GM21528 (cell line): ENCODE measurements around the gene C11orf86.
"Not testable (repeated sequence)": the region's sequence is repeated elsewhere in the genome, so short reads cannot be mapped to it uniquely, and the experiment has no call there.

Source experiments
- ATAC-seq: cut with Tn5 transposase; IDR thresholded peaks from one replicate; pipeline ENCODE4 v1.9.1; 2021; ENCODE audit warnings: mild to moderate bottlenecking, moderate library complexity; ENCODE audit not compliant: unreplicated experiment, low FRiP score

Gene C11orf86

DNA sequence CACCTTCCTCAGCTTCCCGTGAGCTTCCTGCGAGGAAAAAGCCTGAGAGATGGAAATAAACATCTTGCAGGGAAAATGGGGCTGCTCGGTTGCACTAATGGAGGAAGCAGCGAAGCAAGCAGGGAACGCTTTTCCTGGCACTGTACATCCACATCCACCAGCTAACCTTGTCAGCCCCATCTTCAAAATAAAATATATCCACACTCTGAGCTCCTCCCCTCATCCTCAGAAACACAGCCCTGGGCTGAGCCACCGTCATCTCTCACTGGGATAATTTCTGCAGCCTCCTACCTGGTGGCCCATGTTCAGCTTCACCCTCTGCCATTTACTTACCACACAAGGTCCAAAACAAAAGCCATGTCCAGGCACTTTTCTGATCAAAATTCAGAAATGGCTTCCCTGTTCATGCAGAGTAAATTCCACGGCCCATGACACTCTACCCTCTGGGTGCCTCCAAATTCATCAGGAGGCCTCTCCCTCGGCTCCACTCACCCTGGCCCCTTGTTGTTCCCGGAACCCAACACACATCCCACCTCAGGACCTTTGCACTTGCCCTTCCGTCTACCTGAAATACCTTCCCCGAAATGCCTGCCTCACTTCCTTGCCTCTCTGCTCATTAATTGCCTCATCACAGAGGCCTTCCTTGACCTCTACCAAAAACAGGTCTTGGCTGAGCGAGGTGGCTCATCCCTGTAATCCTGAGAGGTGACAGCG, 13.0 kb downstream of the C11orf86 start:
- no peak for ATAC-seq

DNA sequence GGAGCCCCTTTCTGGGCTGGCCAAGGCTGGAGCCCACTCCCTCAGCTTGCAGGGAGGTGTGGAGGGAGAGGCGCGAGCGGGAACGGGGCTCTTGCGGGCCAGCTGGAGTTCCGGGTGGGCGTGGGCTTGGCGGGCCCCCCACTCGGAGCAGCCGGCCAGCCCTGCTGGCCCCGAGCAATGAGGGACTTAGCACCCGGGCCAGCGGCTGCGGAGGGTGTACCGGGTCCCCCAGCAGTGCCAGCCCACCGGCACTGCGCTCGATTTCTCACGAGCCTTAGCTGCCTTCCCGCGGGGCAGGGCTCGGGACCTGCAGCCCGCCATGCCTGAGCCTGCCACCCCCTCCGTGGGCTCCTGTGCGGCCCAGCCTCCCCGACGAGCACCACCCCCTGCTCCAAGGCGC, 13.6 kb downstream of the C11orf86 start:
- ATAC-seq, result not testable (repeated sequence)

DNA sequence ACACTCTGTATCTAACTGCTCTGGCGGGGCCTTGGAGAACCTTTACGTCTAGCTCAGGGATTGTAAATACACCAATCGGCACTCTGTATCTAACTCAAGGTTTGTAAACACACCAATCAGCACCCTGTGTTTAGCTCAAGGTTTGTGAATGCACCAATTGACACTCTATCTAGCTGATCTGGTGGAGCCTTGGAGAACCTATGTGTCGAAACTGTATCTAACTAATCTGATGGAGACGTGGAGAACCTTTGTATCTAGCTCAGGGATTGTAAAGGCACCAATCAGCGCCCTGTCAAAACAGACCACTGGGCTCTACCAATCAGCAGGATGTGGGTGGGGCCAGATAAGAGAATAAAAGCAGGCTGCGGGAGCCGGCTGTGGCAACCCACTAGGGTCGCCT, 14.3 kb downstream of the C11orf86 start:
- ATAC-seq, result not testable (repeated sequence)

DNA sequence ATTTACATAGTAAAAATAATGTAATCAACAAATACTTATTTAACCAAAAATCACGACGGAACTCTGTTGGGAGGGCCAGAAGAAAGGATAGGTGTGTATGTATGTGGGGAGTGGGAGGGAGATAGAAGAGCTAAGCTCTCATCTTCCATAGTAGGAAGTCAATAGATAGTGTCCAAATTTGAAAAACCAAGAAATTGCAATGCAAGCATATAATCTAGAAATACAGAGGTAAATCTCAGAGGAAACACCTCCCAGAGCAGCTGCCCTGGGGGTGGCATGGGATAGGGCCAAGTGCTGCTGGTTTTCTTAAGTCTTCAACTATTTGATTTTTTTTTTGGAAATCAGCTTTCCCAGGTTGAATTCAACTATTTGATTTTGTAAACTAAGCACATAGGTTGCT, 16.9 kb downstream of the C11orf86 start:
- ATAC-seq, result no peak

DNA sequence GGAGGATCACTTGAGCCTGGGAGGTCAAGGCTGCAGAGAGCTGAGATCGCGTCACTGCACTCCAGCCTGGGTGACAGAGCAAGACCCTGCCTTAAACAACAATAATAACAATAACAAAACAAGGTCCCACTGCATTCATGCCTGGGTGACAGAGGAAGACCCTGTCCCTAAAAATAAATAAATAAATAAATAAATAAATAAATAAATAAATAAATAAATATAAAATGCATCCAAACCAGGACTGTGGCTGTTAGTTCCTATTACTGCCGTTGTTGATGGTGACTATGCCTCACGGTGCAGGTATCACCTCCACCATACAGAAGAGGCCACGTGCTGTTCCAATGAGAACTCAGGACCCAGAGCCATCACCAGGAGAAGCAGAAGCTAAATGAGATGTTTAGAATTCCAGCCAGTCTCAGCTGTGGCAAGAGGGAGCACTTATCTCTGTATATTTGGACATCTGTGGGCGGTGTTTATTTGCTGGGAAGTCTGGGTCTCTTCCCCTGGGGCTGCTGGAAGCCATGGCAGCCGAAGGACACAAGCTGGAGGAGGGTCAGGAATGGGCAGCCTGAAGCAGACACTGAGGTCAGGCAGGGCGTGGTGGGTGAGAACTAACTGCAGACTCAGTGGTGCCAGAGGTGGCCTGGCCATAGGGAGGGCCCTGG, 21.6 kb downstream of the C11orf86 start:
- ATAC-seq, result no peak

DNA sequence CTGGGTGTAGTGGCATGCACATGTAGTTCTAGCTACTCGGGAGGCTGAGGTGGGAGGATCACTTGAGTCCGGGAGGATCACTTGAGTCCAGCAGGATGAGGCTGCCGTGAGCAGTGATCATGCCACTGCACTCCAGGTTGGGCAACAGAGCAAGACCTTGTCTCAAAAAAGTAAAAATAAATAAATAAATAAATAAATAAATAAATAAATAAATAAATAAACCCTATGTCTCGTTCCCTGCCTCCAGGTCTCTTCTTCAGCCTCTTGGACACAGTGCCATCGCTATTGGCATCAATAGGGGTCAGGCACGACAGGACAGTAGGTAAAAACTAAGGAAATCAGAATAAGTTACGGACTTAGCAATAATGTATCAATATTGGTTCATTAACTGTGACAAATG, 24.5 kb downstream of the C11orf86 start:
- no peak for ATAC-seq

DNA sequence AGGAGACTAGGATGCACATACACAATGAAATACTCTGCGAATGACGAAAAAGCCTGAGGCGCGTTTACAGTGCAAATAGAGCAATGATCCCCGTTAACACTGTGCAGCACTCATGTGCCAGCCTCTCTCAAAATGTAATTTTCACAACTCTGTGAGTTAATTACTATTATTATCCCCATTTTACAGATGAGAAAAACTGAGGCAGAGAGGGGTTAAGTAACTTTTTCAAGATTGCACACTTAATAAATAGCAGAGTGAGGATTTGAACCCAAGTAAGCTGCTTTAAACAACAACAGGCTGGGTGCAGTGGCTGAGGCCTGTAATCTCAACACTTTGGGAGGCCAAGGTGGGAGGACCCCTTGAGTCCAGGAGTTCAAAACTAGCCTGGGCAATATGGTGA, 26.2 kb downstream of the C11orf86 start:
- no peak for ATAC-seq

DNA sequence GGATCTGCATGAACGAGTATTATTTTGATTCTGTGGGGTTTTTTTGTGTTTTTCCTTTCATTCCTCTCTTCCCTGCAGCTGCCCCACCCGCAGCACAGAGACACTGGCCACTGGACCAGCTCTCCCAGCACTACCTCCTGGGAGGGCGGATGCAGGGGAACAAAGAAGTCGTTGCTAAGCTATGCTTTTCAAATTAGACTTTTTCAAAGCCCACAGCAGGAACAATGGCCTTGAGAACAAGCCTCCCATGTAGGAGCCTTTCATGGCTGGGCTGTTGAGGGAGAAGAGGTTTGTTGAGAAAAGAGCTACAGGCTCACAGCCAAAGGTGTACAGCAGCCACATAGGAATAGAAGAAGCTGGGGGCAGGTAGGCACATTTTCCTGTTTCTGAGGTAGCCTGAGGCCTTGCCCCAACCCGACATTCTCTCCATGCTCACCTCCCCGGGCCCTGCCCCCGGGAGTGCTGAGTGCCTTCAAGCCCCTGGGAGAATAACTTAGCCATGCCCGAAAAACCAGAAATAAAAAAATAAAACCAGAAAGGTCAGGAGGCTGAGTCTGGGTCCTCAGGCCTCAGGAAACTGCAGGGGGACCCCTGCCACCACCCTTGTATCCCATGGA, 27.3 kb downstream of the C11orf86 start:
- ATAC-seq, result no peak

DNA sequence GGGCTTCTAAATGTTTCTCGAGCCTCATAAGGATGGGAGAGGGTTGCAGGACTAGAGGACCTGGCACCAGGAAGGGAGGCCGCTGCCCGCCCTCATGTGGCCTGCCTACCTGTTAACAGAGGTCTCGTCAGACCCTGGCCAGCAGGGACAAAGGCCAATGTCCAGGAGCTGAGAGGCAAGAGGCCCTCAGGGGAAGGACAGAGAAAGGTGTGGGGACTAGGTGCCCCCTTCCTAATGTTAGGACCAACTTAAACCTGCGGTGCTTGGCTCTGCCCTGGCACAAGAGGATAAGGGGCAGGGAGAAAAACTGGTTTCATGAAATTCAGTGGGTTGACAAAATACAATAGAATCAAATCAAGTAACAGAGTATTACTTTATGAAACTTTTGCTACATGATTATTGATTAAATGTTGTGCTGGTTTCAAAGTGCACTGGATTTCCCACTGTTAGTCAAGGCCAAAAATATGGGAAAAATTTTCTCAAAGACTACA, 27.9 kb downstream of the C11orf86 start:
- no peak for ATAC-seq

DNA sequence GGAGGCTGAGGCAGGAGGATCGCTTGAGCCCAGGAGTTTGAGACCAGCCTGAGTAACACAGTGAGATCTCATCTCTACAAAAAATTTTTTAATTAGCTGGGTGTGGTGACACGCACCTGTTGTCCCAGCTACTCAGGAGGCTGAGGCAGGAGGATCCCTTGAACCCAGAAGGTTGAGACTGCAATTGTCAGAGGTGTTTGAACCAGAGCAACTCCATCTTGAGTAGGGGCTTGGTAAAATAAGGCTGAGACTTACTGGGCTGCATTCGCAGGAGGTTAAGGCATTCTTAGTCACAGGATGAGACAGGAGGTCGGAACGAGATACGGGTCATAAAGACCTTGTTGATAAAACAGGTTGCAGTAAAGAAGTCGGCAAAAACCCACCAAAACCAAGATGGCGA, 30.1 kb downstream of the C11orf86 start:
- ATAC-seq, result not testable (repeated sequence)

DNA sequence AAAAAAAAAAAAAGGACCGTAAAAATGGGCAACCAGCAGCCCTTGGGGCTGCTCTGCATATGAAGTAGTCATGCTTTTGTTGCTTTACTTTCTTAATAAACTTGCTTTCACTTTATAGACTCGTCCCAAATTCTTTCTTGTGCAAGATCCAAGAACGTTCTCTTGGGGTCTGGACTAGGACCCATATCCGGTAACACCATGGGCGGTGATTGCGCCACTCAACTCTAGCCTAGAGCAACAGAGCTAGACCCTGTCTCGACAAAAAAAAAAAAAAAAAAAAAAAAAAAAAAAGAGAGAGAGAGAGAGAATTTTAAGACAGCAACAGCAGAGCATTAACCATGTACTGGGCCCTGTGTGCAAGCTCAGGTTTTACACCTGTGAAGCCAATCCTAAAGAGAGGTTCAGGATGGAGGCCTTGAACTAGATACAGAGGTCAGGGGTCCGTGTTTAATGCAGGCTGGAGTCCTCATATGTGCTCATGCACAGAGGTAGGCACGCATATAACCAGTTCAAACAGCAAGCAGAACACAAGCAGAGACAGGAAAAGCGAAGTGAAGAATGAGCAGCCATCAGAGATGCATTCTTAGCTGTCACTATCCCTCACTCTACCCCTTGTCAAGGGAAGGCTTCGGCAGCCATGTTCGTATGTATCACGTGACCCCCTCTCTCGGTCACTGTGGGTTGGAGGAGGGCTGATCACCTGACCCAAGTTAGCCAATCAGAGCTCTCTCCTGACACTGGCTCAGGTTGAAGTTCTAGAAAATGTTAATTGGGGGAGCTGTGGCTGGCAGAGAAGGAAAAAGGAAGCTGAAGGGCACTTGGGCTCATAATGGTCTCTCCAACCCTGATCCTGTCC, 31.2 kb downstream of the C11orf86 start:
- ATAC-seq, result no peak

DNA sequence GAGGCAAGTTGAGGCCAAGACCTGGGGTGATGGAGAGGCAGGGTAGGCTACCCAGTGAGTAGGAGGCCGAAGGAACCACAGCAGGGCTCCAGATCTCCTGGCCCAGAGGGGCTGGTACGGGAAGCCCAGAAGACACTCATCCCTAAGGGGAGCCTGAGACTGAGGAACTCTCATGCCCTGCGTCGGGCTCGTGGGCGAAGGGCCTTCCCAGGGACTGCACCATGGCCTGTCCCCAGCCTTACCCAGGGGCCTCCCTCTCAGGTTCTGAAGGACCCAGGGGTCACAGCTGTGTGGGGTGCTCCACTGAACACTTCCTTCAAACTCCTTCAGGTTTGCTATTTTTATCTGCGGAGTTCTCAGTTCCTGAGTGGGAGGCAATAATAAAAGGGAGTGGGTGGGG, 32.0 kb downstream of the C11orf86 start:
- ATAC-seq, result no peak

DNA sequence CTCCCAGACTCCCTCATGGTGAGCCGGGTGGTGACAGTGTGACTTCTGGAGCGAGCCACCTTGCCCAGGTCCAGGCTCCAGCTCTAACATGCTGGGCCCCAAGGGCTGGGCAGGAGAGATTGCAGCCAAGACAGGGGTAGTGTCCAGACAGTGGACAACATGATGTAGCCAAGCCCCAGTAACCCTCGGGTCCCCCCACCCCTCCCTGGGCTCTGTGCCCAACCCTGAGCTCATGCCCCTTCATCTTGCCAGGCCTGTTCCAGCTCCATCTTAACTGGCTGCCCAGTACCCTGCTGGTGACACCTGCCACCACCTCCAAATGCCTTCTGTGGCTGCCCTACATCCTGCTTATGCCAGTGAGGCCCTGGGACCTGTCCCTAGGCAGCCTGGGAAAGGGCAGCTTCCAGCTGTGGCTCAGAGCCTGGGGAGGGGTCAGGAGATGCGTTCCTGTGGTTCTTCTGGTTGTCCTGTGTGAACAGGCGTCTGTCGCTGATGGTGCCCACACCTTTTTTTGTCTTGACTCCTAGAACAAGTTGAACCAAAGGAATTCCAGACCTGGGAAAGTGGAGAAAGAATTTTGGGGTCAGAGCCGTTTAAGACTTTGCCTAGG, 35.3 kb downstream of the C11orf86 start:
- no peak for ATAC-seq

DNA sequence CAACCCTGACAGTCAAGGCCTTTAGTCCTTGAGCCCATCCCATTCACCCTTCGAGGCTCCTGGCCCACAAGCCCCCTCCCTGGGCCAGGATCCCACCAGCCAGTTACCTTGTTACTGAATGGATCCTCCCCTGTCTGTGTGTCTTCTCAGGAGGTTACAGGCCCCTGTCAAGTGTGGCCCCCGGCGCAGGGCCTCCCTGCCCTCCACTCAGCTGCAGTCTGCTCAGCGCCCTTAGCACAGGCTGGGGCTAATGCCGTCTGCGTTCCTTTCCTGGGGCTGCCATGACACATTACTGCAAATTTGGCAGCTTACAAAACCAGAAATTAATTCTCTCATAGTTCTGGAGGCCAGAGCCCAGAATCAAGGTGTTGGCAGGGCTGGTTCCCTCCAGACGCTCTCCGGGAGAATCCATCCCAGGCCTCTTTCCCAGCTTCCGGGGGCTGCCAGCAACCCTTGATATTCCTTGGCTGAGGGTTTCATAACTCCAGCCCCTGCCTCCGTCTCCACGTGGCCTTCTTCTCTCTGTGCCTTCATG, 38.5 kb downstream of the C11orf86 start:
- ATAC-seq, result no peak

DNA sequence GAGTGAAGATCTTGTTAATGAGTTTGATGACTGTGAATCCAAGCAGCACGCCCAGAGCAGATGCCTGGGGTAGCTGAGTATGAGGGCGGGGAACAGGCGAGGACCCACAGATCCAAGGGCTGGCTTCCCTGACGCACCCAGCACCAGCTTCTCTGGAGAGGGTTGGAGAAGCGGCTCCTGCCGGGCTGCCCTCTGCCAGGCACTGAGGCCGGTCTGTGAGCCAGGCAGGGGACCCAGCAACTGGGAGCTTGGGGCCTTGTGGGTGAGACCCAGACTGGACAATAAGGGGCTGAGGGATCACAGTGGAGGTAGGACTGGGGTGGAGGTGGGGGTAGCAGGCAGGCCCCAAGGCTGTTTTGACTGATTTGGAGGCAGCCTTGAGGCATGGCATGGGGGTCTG, 39.2 kb downstream of the C11orf86 start:
- ATAC-seq, result no peak

DNA sequence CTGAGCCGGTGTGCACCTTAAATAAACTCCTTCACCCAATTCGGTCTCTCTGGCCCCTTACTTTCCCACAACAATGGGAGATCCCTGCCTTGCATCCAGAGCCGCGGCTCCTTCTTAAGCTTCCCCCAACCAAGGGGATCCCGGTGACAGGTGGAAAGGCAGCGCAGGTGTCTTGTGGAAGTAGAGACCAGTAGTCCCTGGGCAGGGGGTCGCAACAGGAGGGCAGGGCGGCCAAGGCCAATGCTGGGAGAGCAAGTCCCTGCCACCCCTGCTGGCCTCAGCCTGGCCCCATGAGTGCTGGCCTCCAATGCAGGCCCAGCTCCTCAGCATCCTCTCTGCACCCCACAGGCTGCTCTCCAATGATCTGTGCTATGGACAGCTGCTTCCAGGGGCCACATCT, 39.9 kb downstream of the C11orf86 start:
- no peak for ATAC-seq

DNA sequence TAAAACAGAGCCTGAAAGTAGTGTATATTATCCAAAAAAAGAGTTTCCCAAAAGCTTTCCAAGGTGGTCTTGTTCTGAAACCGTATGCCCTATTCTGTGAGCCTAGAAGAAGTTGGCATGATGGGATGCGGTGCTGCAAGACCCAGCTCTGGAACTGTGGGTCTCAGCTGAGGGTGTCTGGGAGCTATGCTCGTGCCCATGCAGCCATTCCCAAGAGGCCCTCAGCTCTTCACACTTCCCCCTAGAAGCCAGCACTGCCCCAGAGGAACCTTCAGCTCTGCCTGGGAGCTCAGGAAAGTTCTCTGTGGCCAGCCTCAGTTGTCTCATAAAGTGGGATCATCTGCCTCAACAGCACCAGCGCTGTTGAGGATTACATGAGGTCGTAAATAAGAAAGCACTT, 41.4 kb downstream of the C11orf86 start:
- ATAC-seq, result no peak

DNA sequence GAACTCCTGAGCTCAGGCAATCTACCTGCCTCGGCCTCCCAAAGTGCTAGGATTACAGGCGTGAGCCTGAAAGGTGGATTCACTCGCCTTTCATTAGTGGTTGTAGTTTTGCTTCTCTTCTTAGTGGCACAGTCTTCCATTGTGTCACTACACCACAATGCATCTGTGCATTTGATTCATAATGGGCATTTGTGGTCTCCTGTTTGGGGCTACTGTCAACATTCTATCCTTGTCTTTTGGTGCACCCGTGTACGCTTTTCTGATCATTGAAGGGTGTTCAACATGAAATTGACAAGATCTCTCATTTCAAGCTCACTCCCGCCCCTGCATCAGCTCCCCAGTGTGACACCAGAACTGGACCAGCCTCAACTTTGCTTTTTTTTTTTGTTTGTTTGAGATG, 45.8 kb downstream of the C11orf86 start:
- ATAC-seq, result no peak

DNA sequence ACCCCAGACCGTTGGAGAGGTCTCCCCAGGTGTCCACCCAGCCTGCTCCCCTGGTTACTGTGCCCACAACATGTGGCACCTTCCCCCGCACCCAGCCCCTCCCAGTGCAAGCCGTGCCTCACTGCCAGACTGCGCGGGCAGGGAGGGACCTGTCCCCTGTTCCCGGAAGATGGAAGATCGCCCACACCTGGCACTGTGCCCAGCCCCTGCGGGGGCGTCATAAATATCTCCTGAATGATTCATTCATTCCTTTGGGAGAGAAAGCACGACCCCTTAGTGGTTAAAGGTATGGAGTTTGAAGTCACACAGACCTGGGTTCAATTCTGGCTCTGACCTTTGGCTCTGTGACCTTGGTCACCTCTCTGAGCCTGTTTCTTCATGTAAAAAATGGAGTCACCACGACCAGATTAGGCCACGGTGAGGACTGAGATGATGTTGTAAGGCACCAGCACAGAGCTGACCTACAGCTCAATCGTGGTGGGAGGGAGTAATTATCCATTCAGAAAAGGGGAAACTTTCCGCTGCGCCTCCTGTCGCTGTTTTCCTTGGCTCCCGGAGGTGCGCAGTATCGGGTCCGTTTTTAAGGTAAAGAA, 47.3 kb downstream of the C11orf86 start:
- no peak for ATAC-seq
